GM18867 (cell line): ENCODE data around the gene PHLDA3.

ENCODE experiments used
- ATAC-seq: cut with Tn5 transposase; IDR thresholded peaks from one replicate; pipeline ENCODE4 v1.9.1; 2021; ENCODE audit warnings: mild to moderate bottlenecking, moderate library complexity; ENCODE audit not compliant: unreplicated experiment

PHLDA3 gene

DNA sequence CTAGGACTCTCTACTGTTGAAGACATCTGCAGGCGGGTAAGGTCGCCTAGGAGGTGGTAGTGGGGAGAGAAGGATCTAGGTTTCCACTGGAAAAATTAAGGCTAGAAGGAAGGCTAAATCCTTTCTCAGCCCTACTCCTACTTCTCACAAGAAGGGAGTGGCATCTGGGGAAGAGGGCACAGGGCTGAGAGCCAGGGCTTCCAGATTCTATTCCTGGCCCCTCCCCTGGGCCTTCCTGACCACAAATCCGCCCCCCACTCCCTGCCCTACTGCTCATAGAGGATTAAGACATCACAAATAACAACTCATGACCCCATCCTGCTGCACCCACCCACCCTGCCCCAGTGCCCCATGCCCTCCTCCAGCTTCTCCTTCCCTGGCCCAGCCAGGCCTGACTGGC lies 2.5 kb downstream of the PHLDA3 start:
- no peak for ATAC-seq

DNA sequence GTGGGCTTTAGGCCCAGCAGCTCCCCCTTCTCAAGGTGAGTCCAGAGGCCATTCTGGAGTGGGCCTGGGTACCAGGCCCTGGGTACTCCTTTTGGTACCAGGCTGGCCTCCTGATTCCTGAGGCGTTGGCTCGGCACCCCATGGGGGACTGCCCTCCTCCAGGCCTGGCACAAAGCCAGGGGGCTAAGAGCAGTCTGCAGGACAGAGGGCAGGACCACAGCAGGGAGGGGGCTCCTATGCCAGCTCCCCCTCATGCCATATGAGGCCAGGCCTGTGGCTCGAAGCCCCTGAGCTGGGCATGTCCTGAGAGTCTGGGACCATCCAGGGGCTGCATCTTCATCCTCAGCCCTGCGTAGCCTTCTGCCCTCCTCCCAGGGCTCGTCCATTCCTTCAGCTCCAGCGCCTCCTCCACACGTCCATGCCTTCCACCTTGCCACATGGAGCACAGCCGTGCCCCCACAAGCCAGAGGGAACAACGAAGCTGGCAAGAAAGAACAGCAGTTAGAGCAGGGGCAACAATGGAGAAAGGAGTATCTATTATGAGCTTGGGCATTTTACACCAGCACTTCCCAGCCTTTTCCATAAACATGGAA lies 3.2 kb downstream of the PHLDA3 start:
- no peak for ATAC-seq

DNA sequence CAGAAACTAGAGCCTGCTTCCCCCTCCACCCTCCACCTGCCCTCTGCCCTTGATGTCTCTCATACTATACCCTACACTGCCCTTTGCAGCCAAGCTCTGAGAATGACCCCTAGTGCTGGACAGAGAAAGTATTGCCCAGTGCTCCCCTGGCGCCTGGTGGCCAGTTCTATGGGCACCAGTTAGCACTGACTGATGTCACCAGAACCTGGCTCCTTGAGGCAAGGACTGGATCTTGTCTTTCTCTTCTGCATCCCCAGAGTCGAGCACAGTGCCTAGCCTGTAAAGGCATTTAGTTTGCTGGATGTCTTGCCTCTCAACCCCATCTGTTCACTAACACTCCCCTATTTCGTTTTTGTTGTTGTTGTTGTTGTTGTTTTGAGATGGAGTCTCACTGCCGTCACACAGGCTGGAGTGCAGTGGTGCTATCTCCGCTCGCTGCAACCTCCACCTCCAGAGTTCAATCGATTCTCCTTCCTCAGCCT lies 5.9 kb downstream of the PHLDA3 start:
- ATAC-seq, result no peak

DNA sequence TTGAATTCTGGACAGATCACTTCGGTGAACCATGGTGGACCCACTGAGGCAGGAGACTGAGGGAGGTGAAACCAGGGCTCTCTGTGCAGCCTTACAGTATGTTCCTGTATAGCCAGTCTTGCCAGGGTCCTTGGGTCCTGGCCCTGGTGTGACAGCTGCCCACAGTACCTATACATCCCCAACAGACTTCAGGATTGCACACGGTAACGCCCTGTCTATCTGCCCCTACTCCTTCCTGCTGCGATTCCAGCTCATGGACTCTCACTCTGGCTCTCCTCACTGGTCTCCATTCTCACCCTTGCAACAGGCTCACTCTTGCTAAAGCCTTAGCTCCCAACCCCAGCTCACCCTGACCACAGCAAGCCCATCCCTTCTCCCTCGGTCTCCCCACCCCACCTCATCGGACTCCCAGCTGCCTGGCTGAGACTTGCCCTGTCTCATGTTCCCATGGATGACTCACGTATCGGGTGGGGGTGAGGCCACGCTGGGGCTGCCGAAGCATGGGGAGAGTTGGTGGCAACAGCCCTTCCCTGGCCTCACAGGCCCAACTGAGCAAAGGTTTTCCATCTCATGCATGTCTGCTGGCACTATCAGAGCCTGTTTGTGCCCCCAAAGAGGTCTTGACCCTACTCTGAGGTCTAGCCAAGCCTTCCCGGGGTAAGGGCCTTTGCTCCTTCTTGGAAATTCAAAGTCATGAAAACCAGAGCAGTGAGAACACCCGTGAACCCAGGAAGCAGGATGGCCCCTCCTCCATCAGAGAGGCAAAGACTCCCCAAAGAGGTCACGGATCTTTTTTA lies 7.1 kb downstream of the PHLDA3 start:
- ATAC-seq, result no peak

DNA sequence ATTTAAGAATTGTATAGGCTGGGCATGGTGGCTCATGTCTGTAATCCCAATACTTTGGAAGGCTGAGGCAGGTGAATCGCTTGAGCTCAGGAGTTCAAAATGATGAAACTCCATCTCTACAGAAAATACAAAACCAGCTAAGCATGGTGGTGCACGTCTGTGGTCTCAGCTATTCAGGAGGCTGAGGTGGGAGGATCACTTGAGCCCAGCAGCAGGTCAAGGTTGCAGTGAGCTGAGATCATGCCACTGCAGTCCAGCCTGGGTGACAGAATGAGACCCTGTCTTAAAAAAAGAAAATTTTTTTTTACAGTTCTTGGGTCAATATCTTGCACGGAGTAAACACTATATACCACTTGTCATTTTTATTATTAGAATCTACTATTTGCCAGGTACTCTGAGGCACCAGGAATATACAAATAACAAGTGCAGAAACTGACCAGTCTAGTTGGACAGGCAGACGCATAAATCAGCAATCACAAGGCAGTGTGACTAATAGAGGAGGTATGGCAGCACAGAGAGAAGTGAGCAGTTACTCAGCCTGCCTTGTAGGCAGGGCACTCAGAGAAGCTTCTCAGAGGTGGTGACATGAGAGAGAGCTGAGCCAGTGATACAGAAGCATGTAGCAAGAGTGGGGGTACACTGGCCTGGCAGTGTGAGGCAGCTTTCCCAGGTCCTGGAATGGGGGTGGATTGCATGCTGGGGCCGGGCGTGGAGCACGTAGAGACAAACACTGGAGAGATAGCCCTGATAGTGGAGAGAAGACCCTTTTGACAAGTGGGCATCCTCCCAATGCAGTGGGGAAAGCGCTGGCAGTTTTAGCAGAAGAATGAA lies 8.0 kb downstream of the PHLDA3 start:
- ATAC-seq, result no peak

DNA sequence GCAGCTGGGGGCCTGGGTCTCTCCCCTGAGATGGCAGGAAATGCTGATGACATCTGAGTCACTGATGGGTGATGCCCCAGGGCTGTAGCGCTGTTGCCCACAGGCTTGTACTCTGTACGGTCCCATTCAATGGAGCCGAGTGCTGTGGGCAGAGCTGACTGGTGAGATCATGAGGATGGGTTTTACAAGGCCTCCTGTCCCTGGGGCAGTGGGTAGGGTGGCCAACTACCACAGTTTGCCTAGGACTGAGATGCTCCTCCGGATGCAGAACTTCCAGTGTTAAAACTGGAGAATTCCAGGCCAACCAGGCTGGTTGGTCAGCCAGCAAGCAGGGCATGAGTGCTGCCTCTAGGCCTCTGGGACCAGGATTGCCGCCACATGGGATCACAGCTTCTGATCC lies 9.2 kb downstream of the PHLDA3 start:
- ATAC-seq, result no peak

DNA sequence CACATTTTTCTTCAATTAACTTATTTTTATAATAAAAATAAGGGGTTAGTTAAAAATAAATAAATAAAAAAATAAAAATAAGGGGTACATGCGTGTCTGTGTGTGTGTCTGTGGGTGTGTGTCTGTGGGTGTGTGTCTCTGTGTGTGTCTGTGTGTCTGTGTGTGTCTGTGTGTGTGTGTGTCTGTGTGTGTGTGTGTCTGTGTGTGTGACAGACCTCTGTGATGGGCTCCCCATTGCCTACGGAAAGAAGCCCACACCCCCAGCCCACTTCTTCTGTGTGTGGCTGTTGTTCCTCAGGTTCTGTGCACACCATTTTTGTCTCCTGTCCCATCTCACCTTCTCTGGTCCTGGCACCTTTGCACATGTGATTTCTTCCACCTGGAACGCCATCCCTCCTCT lies 9.9 kb downstream of the PHLDA3 start:
- ATAC-seq, result no peak

DNA sequence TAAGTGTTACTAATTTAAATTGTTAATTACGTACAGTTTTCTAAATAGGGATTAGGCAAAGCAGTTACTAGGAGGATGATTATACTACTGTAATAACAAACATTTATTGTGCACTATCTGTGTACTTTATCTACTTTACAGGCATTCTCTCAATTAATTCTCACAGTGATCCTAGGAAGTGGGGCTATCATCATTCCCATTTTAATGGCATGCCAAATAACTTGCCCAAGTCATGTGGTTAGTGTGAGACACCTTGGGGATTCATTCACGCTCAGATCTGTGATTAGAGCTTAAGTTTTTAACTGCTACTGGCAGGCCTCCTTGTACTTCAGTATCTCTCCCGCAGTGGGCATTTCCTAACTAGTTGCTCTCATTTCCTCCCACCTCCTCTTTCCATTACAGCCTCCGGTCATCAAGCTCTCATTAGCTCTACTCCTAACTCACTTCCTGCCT lies 11.5 kb downstream of the PHLDA3 start:
- ATAC-seq, result no peak

DNA sequence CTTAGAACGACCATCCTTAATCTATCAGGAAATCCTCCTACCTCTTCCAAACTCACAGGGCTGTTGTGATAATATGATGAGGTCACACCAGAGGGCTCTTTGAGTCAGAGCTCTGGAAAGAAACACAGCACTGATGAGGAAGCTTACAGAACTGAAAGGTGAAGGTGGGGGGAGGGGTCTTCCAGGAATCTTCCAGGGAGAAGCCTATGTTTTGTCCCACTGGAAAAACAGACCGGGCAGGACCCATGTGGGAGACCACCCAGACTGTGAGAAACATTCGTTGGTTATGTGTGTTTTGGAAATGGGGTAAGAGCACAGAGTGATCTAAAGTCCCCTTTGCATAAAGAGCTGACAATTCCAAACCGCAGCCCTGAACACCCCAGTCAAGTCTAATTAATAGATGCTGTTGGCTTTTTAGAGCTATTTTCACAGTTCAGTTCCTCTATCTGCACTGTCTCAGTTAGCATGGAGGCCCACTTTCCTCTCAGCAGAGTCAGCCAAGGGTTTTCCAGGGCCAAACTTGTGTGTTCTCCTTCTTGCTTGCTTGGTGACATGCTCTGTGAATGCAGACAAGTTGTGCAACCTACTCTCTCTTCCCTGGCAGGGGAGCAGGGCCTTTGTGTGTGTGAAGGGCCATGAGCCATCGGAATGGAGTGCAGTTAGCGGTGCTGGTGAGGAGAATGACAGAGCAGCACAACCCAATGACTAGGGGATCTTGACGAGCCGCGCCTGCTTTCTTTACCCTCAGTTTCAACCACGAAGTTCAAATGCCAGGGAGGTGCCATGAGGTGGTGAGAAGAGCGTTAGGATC lies 12.3 kb downstream of the PHLDA3 start:
- peak; percentile 69 for ATAC-seq

DNA sequence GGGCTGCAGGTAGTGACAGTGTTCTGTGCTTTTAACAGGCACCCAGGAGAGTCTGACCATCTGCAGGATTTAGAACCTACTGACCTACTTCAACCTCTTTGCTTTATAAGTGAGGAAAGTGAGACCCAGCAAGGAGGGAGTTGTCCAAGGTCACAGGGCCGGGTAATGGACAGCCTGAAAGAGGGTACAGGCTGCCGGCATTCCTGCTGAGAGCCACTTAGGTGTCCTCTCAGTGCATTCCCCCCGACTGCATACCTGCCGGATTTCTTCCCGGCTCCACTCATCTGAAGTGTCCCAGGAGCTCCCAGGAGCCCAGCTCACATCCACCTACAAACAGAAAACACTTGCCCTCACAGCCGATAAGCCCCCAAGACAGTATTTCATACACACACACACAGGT lies 13.9 kb downstream of the PHLDA3 start:
- ATAC-seq, result no peak

DNA sequence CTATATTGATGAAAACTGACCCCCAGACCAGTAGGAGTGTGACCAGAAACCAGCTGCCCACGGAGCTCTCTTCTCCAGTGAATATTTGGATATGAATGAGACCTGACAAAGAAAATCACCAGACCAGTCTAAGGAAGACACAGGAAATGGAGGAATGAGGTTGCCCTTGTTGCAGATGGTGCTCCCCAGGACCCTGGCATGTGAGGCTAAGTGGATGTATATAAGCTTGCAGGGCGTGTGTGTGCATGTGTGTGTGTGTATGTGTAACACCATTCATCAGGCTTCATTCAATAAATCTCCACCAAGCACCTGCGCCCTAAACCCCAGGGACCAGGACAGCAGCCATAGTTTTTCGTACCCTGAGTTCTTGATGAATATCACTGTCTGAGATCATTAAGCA lies 14.4 kb downstream of the PHLDA3 start:
- ATAC-seq, result no peak

DNA sequence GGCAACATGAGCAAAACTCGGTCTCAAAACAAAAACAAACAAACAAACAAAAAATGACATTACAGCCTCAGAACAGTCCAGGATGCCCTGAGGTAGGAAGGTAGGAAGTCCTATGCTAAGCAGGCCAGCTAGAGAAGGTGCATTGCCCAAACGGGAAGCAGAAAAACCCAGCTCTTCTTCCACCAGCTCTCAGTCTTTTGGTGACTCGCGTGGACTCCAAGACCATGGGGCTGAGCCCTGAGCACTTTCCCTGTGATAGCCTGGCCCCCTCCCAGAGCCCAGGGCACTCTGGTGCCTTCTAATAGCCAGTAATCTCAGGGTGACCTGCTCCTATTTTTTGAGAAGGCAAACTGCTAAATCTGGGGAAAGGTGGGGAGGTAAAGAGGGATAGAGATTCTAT lies 16.1 kb downstream of the PHLDA3 start:
- ATAC-seq, result no peak

DNA sequence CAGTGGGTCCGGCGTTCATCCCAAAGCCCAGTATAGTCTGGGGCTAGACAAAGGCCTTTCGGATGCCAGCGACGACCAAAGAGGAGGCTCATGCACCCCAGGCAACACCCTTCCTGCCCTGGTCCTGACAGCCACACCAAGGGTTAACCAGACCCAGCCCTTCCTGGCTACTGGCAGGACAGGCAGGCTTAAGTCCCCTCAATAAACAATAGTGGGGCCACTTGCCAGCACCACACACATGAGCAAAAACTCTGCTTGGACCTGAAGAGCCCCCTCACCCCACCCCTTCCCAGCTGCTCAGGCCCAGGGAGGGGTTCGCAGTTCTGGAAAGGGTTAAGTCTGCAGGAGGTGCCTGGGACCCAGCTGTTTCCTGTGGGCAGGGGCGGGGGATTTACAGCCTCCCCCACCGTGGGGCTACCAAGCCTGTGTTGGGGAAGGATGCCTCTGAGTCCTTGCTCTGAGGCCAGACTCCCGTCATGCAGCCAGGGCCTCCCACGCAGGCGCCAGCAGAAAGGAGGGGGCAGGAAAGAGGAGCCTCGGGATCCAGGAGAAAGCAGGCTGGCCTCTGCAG lies 18.2 kb downstream of the PHLDA3 start:
- ATAC-seq, result no peak

DNA sequence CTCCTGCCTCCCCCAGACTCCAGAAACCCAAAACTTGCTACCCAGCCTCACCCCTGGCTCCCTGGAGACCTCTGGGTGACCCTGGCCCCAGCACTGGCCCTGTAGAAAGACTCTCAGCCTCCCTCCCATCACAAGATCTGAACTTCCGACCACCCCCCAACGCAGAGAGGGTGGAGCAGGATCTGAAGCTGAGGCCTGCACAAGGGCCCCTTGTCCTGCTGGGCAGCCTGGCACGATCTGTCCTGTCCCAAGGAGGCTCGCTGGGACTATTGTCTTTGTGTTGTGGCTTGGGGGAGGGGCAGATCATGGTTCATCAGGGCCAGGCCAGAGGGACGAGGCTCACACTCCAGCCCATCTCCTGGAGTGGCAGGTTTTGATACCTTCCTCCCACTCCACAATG lies 20.0 kb downstream of the PHLDA3 start:
- no peak for ATAC-seq

DNA sequence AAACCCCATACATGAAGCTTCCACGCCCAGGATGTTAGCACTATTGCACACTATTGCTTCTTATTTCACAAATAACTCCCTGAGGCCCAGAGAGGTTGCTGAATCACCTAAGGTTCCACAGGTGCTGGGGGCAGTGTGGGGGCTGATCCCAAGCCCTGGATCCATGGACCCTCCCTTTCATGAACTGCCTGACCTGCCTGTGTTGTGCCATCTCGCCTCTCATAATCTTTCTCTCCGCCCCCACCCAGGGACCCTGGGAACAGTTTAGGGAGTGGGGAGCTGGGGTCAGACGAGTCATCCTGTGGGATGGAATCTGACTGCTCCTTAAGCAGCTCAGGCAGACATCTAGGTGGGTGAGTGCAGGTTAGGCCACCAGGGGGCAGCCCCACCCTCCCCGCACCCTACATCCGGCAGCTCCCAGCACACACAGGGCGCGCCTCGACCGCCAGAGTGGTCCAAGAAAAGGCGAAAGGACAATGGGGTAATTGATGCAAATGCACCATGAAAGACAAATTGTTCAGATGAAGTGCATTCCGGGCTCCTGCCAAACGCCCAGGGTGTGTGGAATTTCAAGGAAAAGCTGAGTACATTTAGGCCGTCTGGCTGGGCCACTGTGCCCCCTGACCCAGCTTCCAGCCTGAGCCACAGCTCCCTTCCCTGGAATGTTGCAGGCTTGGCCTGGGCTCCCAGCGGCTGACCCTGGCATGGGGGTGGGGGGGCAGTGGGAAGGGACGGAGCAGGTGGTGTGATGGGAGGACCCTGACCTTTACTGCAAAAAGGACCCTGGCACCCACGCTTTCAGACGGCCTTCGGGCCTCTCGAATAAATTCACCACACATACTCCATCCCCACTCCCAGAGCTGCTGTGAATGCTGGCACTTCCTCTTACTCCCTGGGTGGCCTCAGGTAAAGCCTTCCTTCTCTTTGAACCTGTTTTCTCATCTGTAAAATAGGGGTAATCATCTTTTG lies 20.8 kb downstream of the PHLDA3 start:
- peak; percentile 72 for ATAC-seq

DNA sequence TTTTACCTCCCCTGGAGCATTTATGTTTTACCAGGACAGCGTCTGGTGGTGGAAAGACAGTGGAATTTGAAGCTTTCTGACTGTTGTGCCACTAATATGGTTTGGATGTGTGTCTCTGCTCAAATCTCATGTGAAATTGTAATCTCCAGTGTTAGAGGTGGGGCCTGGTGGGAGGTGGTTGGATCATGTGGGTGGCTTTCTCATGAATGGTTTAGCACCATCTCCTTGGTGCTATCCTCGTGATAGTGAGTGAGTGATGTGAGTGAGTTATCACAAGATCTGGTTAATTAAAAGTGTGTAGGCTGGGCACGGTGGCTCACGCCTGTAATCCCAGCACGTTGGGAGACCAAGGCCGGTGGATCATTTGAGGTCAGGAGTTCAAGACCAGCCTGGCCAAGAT lies 23.7 kb downstream of the PHLDA3 start:
- ATAC-seq, result no peak

DNA sequence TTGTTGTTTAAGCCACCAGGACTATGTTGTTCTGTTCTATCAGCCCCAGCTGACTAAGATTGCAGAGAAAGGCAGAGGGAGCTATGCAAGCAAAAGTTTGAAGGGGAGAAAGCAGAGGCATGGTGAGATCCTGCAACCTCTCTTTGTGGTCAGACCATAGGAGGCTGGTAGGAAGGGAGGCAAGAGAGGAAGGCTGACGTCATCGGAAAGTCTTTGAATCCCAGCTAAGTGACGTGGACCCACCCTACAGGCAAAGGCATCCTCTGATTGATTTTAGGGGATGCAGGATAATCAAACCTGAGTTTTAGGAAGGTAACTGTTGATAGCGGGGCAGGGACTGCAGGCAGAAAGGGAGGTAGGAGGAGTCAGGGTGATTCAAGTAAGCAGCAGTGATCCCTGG lies 24.2 kb downstream of the PHLDA3 start:
- ATAC-seq, result no peak

DNA sequence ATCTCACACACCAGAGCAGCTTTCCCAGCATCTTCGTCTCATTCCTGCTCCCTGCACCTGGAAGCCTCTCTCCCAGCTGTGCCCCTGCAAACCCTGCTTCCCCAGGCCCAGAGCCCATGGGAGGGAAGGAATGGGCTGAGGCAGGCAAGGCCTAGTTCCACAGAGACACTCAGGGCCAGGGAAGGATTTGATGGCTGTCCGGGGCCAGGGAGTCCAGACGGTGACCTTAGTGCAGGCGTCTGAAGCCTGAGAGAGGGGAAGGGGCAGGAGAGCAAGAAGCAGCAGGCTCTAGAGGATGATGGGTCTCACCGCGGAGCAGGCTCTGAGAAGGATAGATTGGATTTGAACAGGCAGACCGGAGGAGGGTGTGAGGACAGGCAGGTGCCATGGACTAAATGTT lies 25.2 kb downstream of the PHLDA3 start:
- ATAC-seq, result no peak

DNA sequence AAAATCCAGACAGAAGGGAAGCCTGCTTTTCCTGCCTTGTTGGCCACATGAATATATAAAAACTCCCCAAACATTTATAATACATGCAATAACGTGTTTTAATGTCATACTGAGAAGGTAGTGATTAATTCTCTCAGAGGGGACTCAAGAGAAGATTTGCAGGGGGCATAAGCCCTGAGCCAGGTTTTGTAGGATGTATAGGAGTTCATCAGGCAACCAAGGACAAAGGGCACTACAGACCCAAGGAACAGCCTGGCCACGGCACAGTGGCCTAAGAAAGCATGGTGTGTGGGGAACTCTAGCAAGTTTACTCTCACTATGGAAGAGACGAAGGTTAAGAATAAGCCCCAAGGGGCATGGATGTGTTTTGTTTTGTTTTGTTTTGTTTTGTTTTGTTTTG lies 32.0 kb downstream of the PHLDA3 start:
- no peak for ATAC-seq
